Natural killer cell (primary cell): ENCODE data around the gene ZBTB25. TPM values are rescaled to one million over a fixed set of nuclear protein-coding genes. Genes with fewer than 3 reads are reported as not detected.

ENCODE experiments used
- ATAC-seq, 3 donors: fragments of 150-1000 bp in 2 of 3; fragments of 200-7000 bp in 1 of 3; cut with Tn5 transposase; 1 replicate in 1 of 3; 2 replicates in 2 of 3; pipeline ENCODE4 v1.10.0; 2021; ENCODE audit warnings: mild to moderate bottlenecking in 2 of 3, moderate library complexity in 2 of 3
- DNase-seq, 2 donors: peaks; one replicate each; pipeline versions ENCODE4 v3.0.0 to v3.0.0-alpha.2; 2013 to 2021; ENCODE audit warnings: mixed read lengths in 1 of 2
- H3K27ac ChIP-seq: one replicate; pipeline ENCODE4 v1.5.1; 2013; ENCODE audit warnings: mild to moderate bottlenecking, low read length
- H3K27me3 ChIP-seq: one replicate; pipeline ENCODE4 v1.6.1; 2013; ENCODE audit warnings: low read length; ENCODE audit not compliant: control insufficient read depth, insufficient read depth
- H3K36me3 ChIP-seq: one replicate; pipeline ENCODE4 v1.6.1; 2013; ENCODE audit warnings: low read length; ENCODE audit not compliant: control insufficient read depth, insufficient read depth
- H3K4me1 ChIP-seq: one replicate; pipeline ENCODE4 v1.6.1; 2013; ENCODE audit warnings: low read length; ENCODE audit not compliant: control insufficient read depth, insufficient read depth
- H3K4me3 ChIP-seq: one replicate; pipeline ENCODE4 v1.5.1; 2013; ENCODE audit warnings: low read length
- H3K9me3 ChIP-seq: one replicate; pipeline ENCODE4 v1.6.1; 2013; ENCODE audit warnings: low read length; ENCODE audit not compliant: control insufficient read depth, insufficient read depth
- H3K27ac Mint-ChIP-seq, 2 donors: one replicate each; pipeline ENCODE4 v1.8.0; 2022; ENCODE audit warnings: mild to moderate bottlenecking in 2 of 2, mixed read lengths in 2 of 2, moderate library complexity in 1 of 2
- H3K27me3 Mint-ChIP-seq, 2 donors: one replicate each; pipeline ENCODE4 v1.8.0; 2022; ENCODE audit warnings: low read depth in 2 of 2, mixed read lengths in 2 of 2
- H3K36me3 Mint-ChIP-seq: one replicate; pipeline ENCODE4 v1.8.0; 2022; ENCODE audit warnings: mixed read lengths
- H3K4me1 Mint-ChIP-seq, 2 donors: one replicate each; pipeline ENCODE4 v1.8.0; 2022; ENCODE audit warnings: mixed read lengths in 2 of 2
- H3K4me3 Mint-ChIP-seq: one replicate; pipeline ENCODE4 v1.8.0; 2022; ENCODE audit warnings: mild to moderate bottlenecking, moderate library complexity, mixed read lengths
- H3K9me3 Mint-ChIP-seq, 2 donors: one replicate each; pipeline ENCODE4 v1.8.0; 2022; ENCODE audit warnings: mixed read lengths in 2 of 2
- CTCF ChIP-seq: fragments of 200-600 bp; IDR thresholded peaks from one replicate; pipeline ENCODE4 v1.8.0; 2022; ENCODE audit warnings: antibody characterized with exemption
- WGBS: methylation state at CpG from one replicate; pipeline ENCODE4 v1.1.7; 2013; ENCODE audit warnings: missing lambda C conversion rate; ENCODE audit not compliant: insufficient coverage; 5-methylcytosine and 5-hydroxymethylcytosine counted together
- intact Hi-C: fragments of 100-400 bp; cut with micrococcal nuclease; formaldehyde crosslinking; loops from one replicate; pipeline ENCODE4 v1.14.2; 2022
- total RNA-seq, 4 donors: library from RNA; stranded (reverse); fragments of 120-200 nt in 1 of 4; gene quantifications; one replicate each; pipeline versions ENCODE4 v1.2.3 to v1.2.4, GENCODE V29; 2013 to 2022

The ZBTB25 gene
- total RNA-seq, 3 donors from 2014 or later (not counting 1 experiment from before 2014, with no cell fraction given), result 29.7 to 36.7 (median 31.1) TPM

- H3K27me3 Mint-ChIP-seq, result no peaks in the 10 kb centered on the region
- H3K27ac Mint-ChIP-seq, result peak overlapping the region; percentile 71 to 83
- H3K4me1 Mint-ChIP-seq, result peaks cover 15% of the 10 kb centered on the region in 2 donors
- WGBS, result 60% methylated on average over 2 of the region's 3 CpGs
- no peaks in the 10 kb centered on the region for H3K9me3 Mint-ChIP-seq
- peaks cover 16% of the 10 kb centered on the region for H3K36me3 ChIP-seq
- peaks cover 8% of the 10 kb centered on the region for H3K36me3 Mint-ChIP-seq
- no peak overlapping the region for H3K27ac ChIP-seq
- TF ChIP-seq CTCF, result no peak
- intact Hi-C loops, result no loop called here
- peak in 2 of 3 donors; percentile 57 to 89 for ATAC-seq
- DNase-seq, result peak in 1 of 2 donors; percentile 14
- H3K27me3 ChIP-seq, result no peaks in the 10 kb centered on the region
- no peak overlapping the region for H3K4me3 Mint-ChIP-seq
- H3K4me1 ChIP-seq, result peaks cover 7% of the 10 kb centered on the region
- no peak overlapping the region for H3K4me3 ChIP-seq
- no peaks in the 10 kb centered on the region for H3K9me3 ChIP-seq
Measured at GRCh38 chr14:64438181-64438841, 65.3 kb downstream of the ZBTB25 start.

GRCh38 chr14:64434528-64434927 is 69.1 kb downstream of the ZBTB25 start:
- Mint-ChIP-seq H3K9me3 (no peaks in the 10 kb centered on the region), H3K27me3 (no peaks in the 10 kb centered on the region), H3K27ac (no peak overlapping the region), H3K4me3 (no peak overlapping the region), H3K36me3 (peaks cover 8% of the 10 kb centered on the region), H3K4me1 (peaks cover 14% of the 10 kb centered on the region in 2 donors)
- H3K27me3 ChIP-seq, result no peaks in the 10 kb centered on the region
- ATAC-seq, result no peak
- H3K4me3 ChIP-seq, result no peak overlapping the region
- TF ChIP-seq CTCF, result no peak
- intact Hi-C loops, result no loop called here
- WGBS, result 96% methylated on average over 3 of the region's 3 CpGs
- no peak for DNase-seq
- peaks cover 16% of the 10 kb centered on the region for H3K36me3 ChIP-seq
- no peak overlapping the region for H3K27ac ChIP-seq
- peaks cover 6% of the 10 kb centered on the region for H3K4me1 ChIP-seq
- no peaks in the 10 kb centered on the region for H3K9me3 ChIP-seq

GRCh38 chr14:64423987-64424386 is 79.7 kb downstream of the ZBTB25 start:
- Histone ChIP-seq H3K36me3 (peaks cover 27% of the 10 kb centered on the region), H3K4me3 (no peak overlapping the region), H3K4me1 (no peaks in the 10 kb centered on the region), H3K9me3 (no peaks in the 10 kb centered on the region), H3K27me3 (no peaks in the 10 kb centered on the region), H3K27ac (no peak overlapping the region)
- WGBS, result 98% methylated on average over 6 of the region's 6 CpGs
- Mint-ChIP-seq H3K4me1 (no peaks in the 10 kb centered on the region), H3K9me3 (no peaks in the 10 kb centered on the region), H3K4me3 (no peak overlapping the region), H3K27me3 (no peaks in the 10 kb centered on the region), H3K27ac (no peak overlapping the region), H3K36me3 (peaks cover 6% of the 10 kb centered on the region)
- ATAC-seq (no peak), DNase-seq (no peak)
- TF ChIP-seq CTCF, result no peak
- intact Hi-C loops, result no loop called here

GRCh38 chr14:64422756-64423155 is 80.9 kb downstream of the ZBTB25 start:
- H3K9me3 ChIP-seq, result no peaks in the 10 kb centered on the region
- H3K27me3 Mint-ChIP-seq, result no peaks in the 10 kb centered on the region
- WGBS, result 86% methylated on average over 7 of the region's 7 CpGs
- intact Hi-C loops, result no loop called here
- DNase-seq, result no peak
- no peak overlapping the region for H3K4me3 Mint-ChIP-seq
- peaks cover 32% of the 10 kb centered on the region for H3K36me3 ChIP-seq
- no peak overlapping the region for H3K27ac ChIP-seq
- H3K9me3 Mint-ChIP-seq, result no peaks in the 10 kb centered on the region
- H3K4me1 ChIP-seq, result no peaks in the 10 kb centered on the region
- H3K27me3 ChIP-seq, result no peaks in the 10 kb centered on the region
- peak overlapping the region in 1 of 2 donors; percentile 22 for H3K27ac Mint-ChIP-seq
- no peaks in the 10 kb centered on the region for H3K4me1 Mint-ChIP-seq
- ATAC-seq, result no peak
- no peak for TF ChIP-seq CTCF
- peaks cover 6% of the 10 kb centered on the region for H3K36me3 Mint-ChIP-seq
- H3K4me3 ChIP-seq, result no peak overlapping the region
